Heart right ventricle (tissue), 16 donors: ENCODE measurements around the gene ZC3H7A. TPM values are rescaled to one million over a fixed set of nuclear protein-coding genes. Genes with fewer than 3 reads are reported as not detected.
"Not testable (repeated sequence)": the region's sequence is repeated elsewhere in the genome, so short reads cannot be mapped to it uniquely, and the experiment has no call there.

Experiments used
- ATAC-seq, 8 donors: fragments of 200-7000 bp; cut with Tn5 transposase; one replicate each; pipeline ENCODE4 v1.9.1; 2020; ENCODE audit warnings: mild to moderate bottlenecking in 8 of 8, moderate library complexity in 8 of 8, moderate number of reproducible peaks in 1 of 8
- DNase-seq, 2 donors: peaks; one replicate each; pipeline ENCODE4 v3.0.0-alpha.2; 2020
- H3K27ac ChIP-seq, 10 donors: fragments of 200-600 bp; sonication (generic) in 2 of 10; one replicate each; pipeline versions ENCODE4 v1.5.0 to v1.8.0; 2020 to 2022; ENCODE audit warnings: mild to moderate bottlenecking in 3 of 10
- H3K27me3 ChIP-seq, 7 donors: fragments of 200-600 bp; one replicate each; pipeline ENCODE4 v1.8.0; 2021 to 2022; ENCODE audit warnings: mild to moderate bottlenecking in 2 of 7
- H3K36me3 ChIP-seq, 9 donors: fragments of 200-600 bp; sonication (generic) in 1 of 9; one replicate each; pipeline versions ENCODE4 v1.5.0 to v1.8.0; 2020 to 2022; ENCODE audit warnings: mild to moderate bottlenecking in 2 of 9
- H3K4me1 ChIP-seq, 9 donors: fragments of 200-600 bp; sonication (generic) in 1 of 9; one replicate each; pipeline versions ENCODE4 v1.5.0 to v1.8.0; 2020 to 2022; ENCODE audit warnings: mild to moderate bottlenecking in 4 of 9
- H3K4me3 ChIP-seq, 10 donors: fragments of 200-600 bp; sonication (generic) in 2 of 10; one replicate each; pipeline versions ENCODE4 v1.5.0 to v1.8.0; 2020 to 2022; ENCODE audit warnings: mild to moderate bottlenecking in 7 of 10, moderate library complexity in 2 of 10
- H3K9me3 ChIP-seq, 11 donors: fragments of 200-600 bp in 10 of 11; sonication (generic) in 2 of 11; one replicate each; pipeline versions ENCODE4 v1.5.0 to v1.8.0; 2013 to 2022; ENCODE audit warnings: mild to moderate bottlenecking in 2 of 11, control low read depth in 1 of 11, moderate library complexity in 1 of 11
- CTCF ChIP-seq, 9 donors: fragments of 200-600 bp; sonication (generic) in 2 of 9; IDR thresholded peaks; one replicate each; pipeline versions ENCODE4 v1.5.0 to v1.8.0; 2021 to 2022; ENCODE audit warnings: antibody characterized with exemption in 9 of 9, mild to moderate bottlenecking in 5 of 9, moderate library complexity in 1 of 9
- WGBS, 2 donors: extraction: QIAGEN DNeasy Blood & Tissue Kit; methylation state at CpG; one replicate each; pipeline ENCODE4 v1.1.7; 2013; ENCODE audit warnings: inconsistent platforms in 1 of 2; 5-methylcytosine and 5-hydroxymethylcytosine counted together
- intact Hi-C, 10 donors: fragments of 100-400 bp; cut with DNase I; formaldehyde crosslinking; loops; one replicate each; pipeline versions ENCODE4 v1.11.1 to v1.14.2; 2022
- polyA plus RNA-seq, 2 donors: library from polyadenylated mRNA; stranded (reverse); fragments of 200-250 nt; gene quantifications; one replicate each; pipeline ENCODE4 v1.2.3, GENCODE V29; 2013
- total RNA-seq, 10 donors: library from RNA; stranded (reverse); fragmentation: NEBNext Ultra II Directional in 3 of 10; extraction: Animal tissue kit (Norgen Biotek cat#: 25700) in 3 of 10; gene quantifications; one replicate each; pipeline versions ENCODE4 v1.2.1 to v1.2.4, GENCODE V29; 2021 to 2023
- donor health status: Arrhythmogenic right ventricular cardiomyopathy.
- donor health status: ischemic (EF 13 %, LVEDD 7.1; RV severe dilation, severe dysfunction).
- donor health status: healthy with polysubstance abuse.
- donor health status: DM: no; HTN: yes; CAD: no.
- donor health status: DM: no; HTN: no; CAD: no.
- donor health status: ischemic (EF 25% LVEDD 6.9; RV normal size, moderate dysfunction).
- donor health status: ischemic (EF 25% LVEDD 5.7; RV mildly dilated, moderate dysfunction).
- donor health status: healthy.
- donor health status: DM: yes; HTN: yes; CAD: no.
- donor health status: Ischemic cardiomyopathy.
- donor health status: ischemic (EF 35%, LVEDD 5.7; RV mildly dilated, moderate dysfunction).
- donor health status: nonischemic (EF 11% LVEDD 7.7; RV severe dilation, severe dysfunction).
- donor health status: DM: yes; HTN: yes; CAD: no.
- donor health status: PGD.
- donor health status: ischemic (EF 29% LVEDD 5.4; RV normal size, mild dysfunction).
- donor health status: nonischemic (EF 23%, LVEDD 6.1; RV moderate dilation, normal function).

Gene ZC3H7A
- total and polyA plus RNA-seq, 12 donors: 15.2 to 36.1 (median 30.3) TPM

- Histone ChIP-seq H3K27ac (no peak overlapping the region), H3K36me3 (peaks cover 0 to 48% (median 41%) of the 10 kb centered on the region in 9 donors), H3K4me3 (no peak overlapping the region), H3K27me3 (no peaks in the 10 kb centered on the region), H3K9me3 (no peaks in the 10 kb centered on the region), H3K4me1 (peaks cover 0 to 9% (median 0%) of the 10 kb centered on the region in 9 donors)
- intact Hi-C loops: no loop called here
- DNase-seq (no peak), ATAC-seq (no peak)
- 81 to 94% methylated on average over 4 of the region's 4 CpGs for WGBS, 2 donors
- TF ChIP-seq CTCF (IDR thresholded peaks at IDR 0.05): no peak
Observed at GRCh38 chr16:11835309-11835708, 38.3 kb upstream of the ZC3H7A start.

GRCh38 chr16:11833951-11834695 lies 37.1 kb upstream of the ZC3H7A start:
- Histone ChIP-seq H3K36me3 (peaks cover 0 to 36% (median 29%) of the 10 kb centered on the region in 9 donors), H3K27me3 (no peaks in the 10 kb centered on the region), H3K9me3 (no peaks in the 10 kb centered on the region), H3K27ac (no peak overlapping the region), H3K4me1 (peaks cover 0 to 9% (median 0%) of the 10 kb centered on the region in 9 donors), H3K4me3 (no peak overlapping the region)
- 62 to 65% methylated on average over 6 of the region's 6 CpGs for WGBS, 2 donors
- ATAC-seq: no peak
- no peak for TF ChIP-seq CTCF (IDR thresholded peaks at IDR 0.05)
- no peak for DNase-seq
- intact Hi-C loops: no loop called here

GRCh38 chr16:11828696-11829095 lies 31.6 kb upstream of the ZC3H7A start:
- ATAC-seq (no peak), DNase-seq (no peak)
- no peaks in the 10 kb centered on the region for H3K36me3 ChIP-seq
- no peak overlapping the region for H3K27ac ChIP-seq
- no peak for TF ChIP-seq CTCF (IDR thresholded peaks at IDR 0.05)
- WGBS, 2 donors: 76 to 85% methylated on average over 5 of the region's 5 CpGs
- intact Hi-C loops: no loop called here
- no peaks in the 10 kb centered on the region for H3K9me3 ChIP-seq
- no peak overlapping the region for H3K4me3 ChIP-seq
- H3K4me1 ChIP-seq: peaks cover 0 to 19% (median 9%) of the 10 kb centered on the region in 9 donors
- no peaks in the 10 kb centered on the region for H3K27me3 ChIP-seq

GRCh38 chr16:11825520-11826165 lies 28.6 kb upstream of the ZC3H7A start:
- 92 to 94% methylated on average over 13 of the region's 13 CpGs for WGBS, 2 donors

More at GRCh38 chr16:11825520-11826165, 28.6 kb upstream of the ZC3H7A start:
- H3K9me3 ChIP-seq, intact Hi-C loops, ATAC-seq, H3K36me3 ChIP-seq, DNase-seq, H3K27me3 ChIP-seq, H3K4me3 ChIP-seq, H3K27ac ChIP-seq: not testable (repeated sequence)
- peaks cover 0 to 27% (median 9%) of the 10 kb centered on the region in 9 donors for H3K4me1 ChIP-seq
